GM19455 (cell line): ENCODE data around the gene ZNF267.
"Not testable (repeated sequence)": the region's sequence is repeated elsewhere in the genome, so short reads cannot be mapped to it uniquely, and the experiment has no call there.

Experiments used
- ATAC-seq: cut with Tn5 transposase; IDR thresholded peaks from one replicate; pipeline ENCODE4 v1.9.1; 2021; ENCODE audit not compliant: unreplicated experiment

Gene ZNF267

DNA sequence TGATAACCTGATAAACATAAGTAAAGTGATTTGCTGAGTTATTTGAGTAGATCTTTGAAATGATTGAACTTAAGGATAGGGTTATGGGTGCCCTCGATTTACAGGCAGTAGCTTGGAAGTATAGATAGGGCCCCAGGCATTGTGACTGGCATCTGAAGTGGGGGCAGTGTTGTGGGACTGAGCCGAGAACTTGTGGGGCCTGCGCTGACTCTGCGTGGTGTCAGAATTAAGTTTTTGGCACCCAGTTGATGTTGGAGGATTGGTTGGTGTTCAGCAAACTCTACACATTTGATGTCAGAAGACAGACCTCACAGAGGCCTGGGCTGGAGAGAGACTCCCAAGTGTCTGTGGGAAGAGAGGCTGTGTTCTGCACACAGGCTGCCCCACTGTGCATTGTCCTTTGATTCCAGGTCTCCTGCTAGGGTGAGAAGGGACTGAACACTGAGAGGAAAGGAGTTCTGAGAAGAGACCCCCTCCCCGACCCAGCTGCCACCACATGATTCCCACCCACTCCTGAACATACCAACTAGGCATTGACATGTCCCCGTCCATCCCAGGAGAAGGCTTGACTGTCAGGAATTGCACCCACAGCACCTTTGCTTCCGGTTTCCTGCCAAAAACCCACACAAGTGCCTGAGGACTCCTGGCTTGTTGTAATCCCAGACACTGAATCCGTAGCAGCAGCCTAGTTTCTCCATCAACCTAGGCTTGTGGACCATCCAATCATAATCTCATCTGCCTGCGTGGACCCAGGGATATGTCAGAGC, 4.5 kb downstream of the ZNF267 start:
- no peak for ATAC-seq

- ATAC-seq, result no peak
Observed at GRCh38 chr16:31879937-31880321, 6.3 kb downstream of the ZNF267 start.

GRCh38 chr16:31880322-31880979, 6.8 kb downstream of the ZNF267 start:
- no peak for ATAC-seq

- no peak for ATAC-seq
Observed at GRCh38 chr16:31886227-31886626, 12.6 kb downstream of the ZNF267 start.

DNA sequence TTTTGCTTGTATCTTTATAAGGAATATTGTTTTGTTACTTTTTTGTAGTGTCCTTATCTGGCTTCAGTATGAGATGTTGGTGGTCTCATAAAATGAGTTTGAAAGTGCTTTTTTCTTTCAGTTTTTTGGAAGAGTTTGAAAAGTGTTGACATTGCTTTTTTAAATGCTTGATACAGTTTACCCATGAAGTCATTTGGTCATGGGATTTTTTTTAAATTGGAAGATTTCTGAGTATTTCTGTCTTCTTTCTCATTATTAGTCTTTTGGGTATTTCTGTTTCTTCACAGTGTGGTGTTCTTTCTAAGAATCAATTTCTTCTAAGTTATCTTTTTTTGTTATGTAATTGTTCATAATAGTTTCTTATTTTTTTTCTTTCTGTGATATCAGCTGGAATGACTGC, 15.1 kb downstream of the ZNF267 start:
- no peak for ATAC-seq

DNA sequence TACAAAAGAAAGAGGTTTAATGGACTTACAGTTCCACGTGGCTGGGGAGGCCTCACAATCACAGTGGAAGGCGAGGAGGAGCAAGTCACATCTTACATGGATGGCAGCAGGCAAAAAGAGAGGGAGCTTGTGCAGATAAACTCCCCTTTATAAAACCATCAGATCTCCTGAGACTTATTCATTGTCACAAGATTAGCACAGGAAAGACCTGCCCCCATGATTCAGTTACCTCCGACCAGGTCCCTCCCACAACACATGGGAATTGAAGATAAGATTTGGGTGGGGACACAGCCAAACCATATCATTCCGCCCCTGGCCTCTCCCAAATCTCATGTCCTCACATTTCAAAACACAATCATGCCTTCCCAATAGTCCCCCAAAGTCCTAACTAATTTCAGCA, 18.5 kb downstream of the ZNF267 start:
- ATAC-seq, result not testable (repeated sequence)

DNA sequence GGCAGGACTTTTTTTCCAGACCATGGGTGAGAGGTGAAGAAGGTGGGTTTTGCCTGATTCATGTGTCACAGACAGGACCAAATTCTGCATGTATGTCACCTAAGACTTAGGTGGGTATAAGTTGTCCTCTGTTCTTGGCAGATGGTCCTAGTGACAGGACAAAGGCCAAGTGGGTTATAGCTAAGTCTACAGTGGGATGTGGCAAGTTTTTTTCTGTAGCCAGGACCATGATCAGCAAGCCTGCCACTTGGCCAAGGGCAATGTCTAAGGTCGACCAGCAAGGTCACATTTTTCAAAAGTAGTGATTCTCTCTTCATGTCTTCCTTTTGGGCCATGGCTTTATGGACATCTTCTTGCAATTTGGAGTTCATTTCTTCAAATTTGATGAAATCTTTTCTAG, 20.2 kb downstream of the ZNF267 start:
- ATAC-seq, result no peak

GRCh38 chr16:31897283-31897682, 23.7 kb downstream of the ZNF267 start:
- no peak for ATAC-seq

DNA sequence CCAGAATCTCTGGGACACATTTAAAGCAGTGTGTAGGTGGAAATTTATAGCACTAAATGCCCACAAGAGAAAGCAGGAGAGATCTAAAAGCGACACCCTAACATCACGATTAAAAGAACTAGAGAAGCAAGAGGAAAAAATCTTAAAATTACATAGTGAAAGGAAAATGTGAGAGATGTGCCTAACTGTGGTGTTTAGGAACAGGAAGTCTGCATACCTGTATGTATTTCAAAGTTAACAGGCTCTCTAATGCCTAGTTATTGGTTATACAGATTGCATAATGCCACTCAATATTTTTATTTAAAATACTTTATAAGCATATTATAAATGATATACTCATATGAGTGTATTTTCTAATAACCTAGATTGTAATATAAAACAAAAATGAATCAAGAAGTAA, 25.9 kb downstream of the ZNF267 start:
- ATAC-seq, result no peak

GRCh38 chr16:31904571-31904970, 31.0 kb downstream of the ZNF267 start:
- ATAC-seq, result not testable (repeated sequence)

GRCh38 chr16:31913668-31914067, 40.1 kb downstream of the ZNF267 start:
- ATAC-seq, result no peak

GRCh38 chr16:31916056-31916488, 42.5 kb downstream of the ZNF267 start:
- ATAC-seq, result no peak

DNA sequence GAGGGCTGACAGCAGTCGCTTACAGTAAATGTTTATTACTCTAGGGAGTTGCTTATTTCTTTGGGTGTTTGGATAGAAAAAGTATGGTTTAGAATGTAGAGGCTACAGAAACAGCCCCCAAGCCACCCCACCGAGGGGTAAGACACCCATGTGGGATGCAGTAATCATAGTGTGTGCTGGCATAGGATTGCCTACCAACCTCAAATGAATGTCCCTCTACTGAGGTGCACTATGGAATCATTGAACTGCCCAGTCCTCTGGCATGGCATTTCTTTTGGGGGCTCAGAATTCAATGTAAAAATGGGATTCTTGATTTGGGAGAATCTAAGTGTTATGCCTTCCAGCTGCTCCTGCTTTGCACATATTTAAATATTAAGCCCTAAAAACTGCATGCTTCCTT, 46.8 kb downstream of the ZNF267 start:
- no peak for ATAC-seq

GRCh38 chr16:31951806-31952205, 78.2 kb downstream of the ZNF267 start:
- ATAC-seq, result not testable (repeated sequence)

DNA sequence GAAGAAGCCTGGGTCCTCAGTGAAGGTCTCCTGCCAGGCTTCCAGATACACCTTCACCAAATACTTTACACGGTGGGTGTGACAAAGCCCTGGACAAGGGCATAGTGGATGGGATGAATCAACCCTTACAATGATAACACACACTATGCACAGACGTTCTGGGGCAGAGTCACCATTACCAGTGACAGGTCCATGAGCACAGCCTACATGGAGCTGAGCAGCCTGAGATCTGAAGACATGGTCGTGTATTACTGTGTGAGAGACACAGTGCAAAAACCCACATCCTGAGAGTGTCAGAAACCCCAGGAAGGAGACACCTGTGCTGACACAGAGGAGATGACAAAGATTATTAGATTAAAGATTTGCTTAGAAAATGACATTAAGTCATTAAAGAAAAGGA, 78.6 kb downstream of the ZNF267 start:
- ATAC-seq, result not testable (repeated sequence)

- not testable (repeated sequence) for ATAC-seq
Observed at GRCh38 chr16:31956221-31956620, 82.6 kb downstream of the ZNF267 start.

DNA sequence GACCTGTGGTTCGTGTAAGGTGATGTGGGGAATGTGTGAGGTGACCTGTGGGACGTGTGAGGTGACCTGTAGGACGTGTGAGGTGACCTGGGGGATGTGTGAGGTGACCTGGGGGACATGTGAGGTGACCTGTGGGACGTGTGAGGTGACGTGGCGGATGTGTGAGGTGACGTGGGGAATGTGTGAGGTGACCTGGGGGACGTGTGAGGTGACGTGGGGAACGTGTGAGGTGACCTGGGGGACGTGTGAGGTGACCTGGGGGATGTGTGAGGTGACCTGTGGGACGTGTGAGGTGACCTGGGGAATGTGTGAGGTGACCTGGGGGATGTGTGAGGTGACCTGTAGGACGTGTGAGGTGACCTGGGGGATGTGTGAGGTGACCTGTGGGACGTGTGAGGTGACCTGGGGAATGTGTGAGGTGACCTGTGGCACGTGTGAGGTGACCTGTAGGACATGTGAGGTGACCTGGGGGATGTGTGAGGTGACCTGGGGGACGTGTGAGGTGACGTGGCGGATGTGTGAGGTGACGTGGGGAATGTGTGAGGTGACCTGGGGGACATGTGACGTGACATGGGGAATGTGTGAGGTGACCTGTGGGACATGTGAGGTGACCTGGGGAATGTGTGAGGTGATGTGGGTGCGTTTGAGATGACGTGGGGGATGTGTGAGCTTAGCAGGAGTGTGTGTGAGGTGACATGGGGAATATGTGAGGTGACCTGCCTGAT, 86.7 kb downstream of the ZNF267 start:
- not testable (repeated sequence) for ATAC-seq
